Stimulated activated naive CD4-positive, alpha-beta T cell treated with Interleukin-2 at 50 U/mL for 16 hours (primary cell): Measurements from ENCODE around the gene FAM13C.
"Not testable (repeated sequence)": the region's sequence is repeated elsewhere in the genome, so short reads cannot be mapped to it uniquely, and the experiment has no call there.

ENCODE experiments used
- DNase-seq: peaks from one replicate; lab custom pipeline; 2025; lab: John Stamatoyannopoulos, UW

The FAM13C gene

GRCh38 chr10:59229441-59229840 lies 132.9 kb downstream of the FAM13C start:
- DNase-seq, result no peak

GRCh38 chr10:59227136-59227673 lies 135.1 kb downstream of the FAM13C start:
- DNase-seq, result no peak

GRCh38 chr10:59225211-59225610 lies 137.1 kb downstream of the FAM13C start:
- DNase-seq, result no peak

GRCh38 chr10:59223597-59223996 lies 138.8 kb downstream of the FAM13C start:
- not testable (repeated sequence) for DNase-seq

GRCh38 chr10:59222788-59223187 lies 139.6 kb downstream of the FAM13C start:
- DNase-seq, result no peak

- no peak for DNase-seq
Measured at GRCh38 chr10:59216178-59216869, 146.0 kb downstream of the FAM13C start.

GRCh38 chr10:59214160-59214559 lies 148.2 kb downstream of the FAM13C start:
- no peak for DNase-seq

- no peak for DNase-seq
Measured at GRCh38 chr10:59212301-59212798, 150.0 kb downstream of the FAM13C start.

- DNase-seq, result no peak
Measured at GRCh38 chr10:59206204-59206720, 156.1 kb downstream of the FAM13C start.
